DND-41 (cell line): ENCODE results near the gene IARS2.

ENCODE experiments used
- ATAC-seq: fragments of 200-7000 bp; cut with Tn5 transposase; 3 replicates; pipeline ENCODE4 v1.9.1; 2021; ENCODE audit warnings: low read depth; ENCODE audit not compliant: insufficient read depth
- DNase-seq: peaks from one replicate; pipeline ENCODE4 v3.0.0-alpha.2; 2020
- H2AFZ ChIP-seq: 2 replicates; pipeline ENCODE4 v1.6.0; 2012; ENCODE audit warnings: low read depth, low read length
- H3K27ac ChIP-seq: 2 replicates; pipeline ENCODE4 v1.5.1; 2012; ENCODE audit warnings: low read length, inconsistent platforms
- H3K27me3 ChIP-seq: fragments of 200-600 bp; sonication (generic); 2 replicates; pipeline ENCODE4 v1.6.0; 2012; ENCODE audit warnings: low read length, mild to moderate bottlenecking, inconsistent platforms; ENCODE audit not compliant: insufficient read depth, poor library complexity
- H3K36me3 ChIP-seq: 2 replicates; pipeline ENCODE4 v1.5.1; 2012; ENCODE audit warnings: low read length, inconsistent platforms; ENCODE audit not compliant: insufficient read depth
- H3K4me1 ChIP-seq: 2 replicates; pipeline ENCODE4 v1.5.1; 2012; ENCODE audit warnings: mild to moderate bottlenecking, low read length; ENCODE audit not compliant: insufficient read depth
- H3K4me2 ChIP-seq: 2 replicates; pipeline ENCODE4 v1.6.0; 2012; ENCODE audit warnings: mild to moderate bottlenecking, moderate library complexity, low read length, inconsistent platforms; ENCODE audit not compliant: insufficient read depth
- H3K4me3 ChIP-seq, 2 experiments: fragments of 200-600 bp in 1 of 2; shearing (Covaris generic) in 1 of 2; 2 replicates each; pipeline ENCODE4 v1.5.1; 2012 to 2016; ENCODE audit warnings: inconsistent platforms in 2 of 2, low read length in 2 of 2, mild to moderate bottlenecking in 2 of 2, low read depth in 1 of 2, moderate library complexity in 1 of 2
- H3K79me2 ChIP-seq: 2 replicates; pipeline ENCODE4 v1.6.0; 2012; ENCODE audit warnings: low read length, inconsistent platforms; ENCODE audit not compliant: insufficient read depth
- H3K9ac ChIP-seq: 2 replicates; pipeline ENCODE4 v1.6.0; 2012; ENCODE audit warnings: low read depth, mild to moderate bottlenecking, inconsistent platforms, low read length, moderate library complexity
- H3K9me3 ChIP-seq: 2 replicates; pipeline ENCODE4 v1.5.1; 2012; ENCODE audit warnings: low read length, moderate library complexity, mild to moderate bottlenecking, inconsistent platforms; ENCODE audit not compliant: insufficient read depth, severe bottlenecking
- H4K20me1 ChIP-seq: 2 replicates; pipeline ENCODE4 v1.6.0; 2012; ENCODE audit warnings: low read length; ENCODE audit not compliant: insufficient read depth
- CTCF ChIP-seq: IDR thresholded peaks from 2 replicates; pipeline ENCODE4 v1.5.1; 2012; ENCODE audit warnings: borderline replicate concordance, low read length, moderate library complexity, mild to moderate bottlenecking; ENCODE audit not compliant: poor library complexity, severe bottlenecking; ENCODE audit errors: extremely low read depth
- EZH2 ChIP-seq: IDR thresholded peaks from 3 replicates; pipeline ENCODE4 v1.6.1; 2012; ENCODE audit warnings: borderline replicate concordance, low read depth, mild to moderate bottlenecking, moderate library complexity, low read length, inconsistent platforms; ENCODE audit not compliant: severe bottlenecking

Gene IARS2

GRCh38 chr1:220062629-220063028, 31.3 kb upstream of the IARS2 start:
- no peaks in the 10 kb centered on the region for H4K20me1 ChIP-seq
- TF ChIP-seq EZH2 (no peak), CTCF (no peak)
- ATAC-seq = no peak
- H3K27ac ChIP-seq = no peak overlapping the region
- peaks cover 47% of the 10 kb centered on the region for H3K36me3 ChIP-seq
- no peak overlapping the region for H3K9ac ChIP-seq
- no peak for DNase-seq
- H3K79me2 ChIP-seq = no peaks in the 10 kb centered on the region
- no peaks in the 10 kb centered on the region for H3K9me3 ChIP-seq
- H3K4me3 ChIP-seq = no peak overlapping the region
- H3K4me2 ChIP-seq = no peak overlapping the region
- no peaks in the 10 kb centered on the region for H3K27me3 ChIP-seq
- no peak overlapping the region for H2AFZ ChIP-seq
- no peaks in the 10 kb centered on the region for H3K4me1 ChIP-seq

- no peak overlapping the region for H3K27ac ChIP-seq
- no peak overlapping the region for H3K4me3 ChIP-seq
- H3K4me2 ChIP-seq = no peak overlapping the region
- peaks cover 45% of the 10 kb centered on the region for H3K36me3 ChIP-seq
- ATAC-seq (no peak), DNase-seq (no peak)
- TF ChIP-seq EZH2 (no peak), CTCF (no peak)
- no peaks in the 10 kb centered on the region for H3K9me3 ChIP-seq
- no peak overlapping the region for H2AFZ ChIP-seq
- H4K20me1 ChIP-seq = no peaks in the 10 kb centered on the region
- no peaks in the 10 kb centered on the region for H3K79me2 ChIP-seq
- H3K4me1 ChIP-seq = no peaks in the 10 kb centered on the region
- no peak overlapping the region for H3K9ac ChIP-seq
- no peaks in the 10 kb centered on the region for H3K27me3 ChIP-seq
These were observed 26.4 kb upstream of the IARS2 start for GRCh38 chr1:220067269-220068204.

GRCh38 chr1:220076861-220077762, 16.8 kb upstream of the IARS2 start:
- Histone ChIP-seq H3K27ac (no peak overlapping the region), H3K4me3 (no peak overlapping the region), H3K27me3 (no peaks in the 10 kb centered on the region), H4K20me1 (no peaks in the 10 kb centered on the region), H3K9ac (no peak overlapping the region), H2AFZ (no peak overlapping the region), H3K36me3 (peaks cover 16% of the 10 kb centered on the region), H3K4me1 (no peaks in the 10 kb centered on the region), H3K79me2 (peaks cover 7% of the 10 kb centered on the region; the same call in 1 of the 2 replicates), H3K4me2 (no peak overlapping the region), H3K9me3 (no peaks in the 10 kb centered on the region)
- ATAC-seq (no peak), DNase-seq (no peak)
- no peak for TF ChIP-seq CTCF
- TF ChIP-seq EZH2 = no peak
